ENCODE data around the gene NEK4.

The NEK4 gene

GRCh38 chr3:52671676-52672075 is 99.1 kb downstream of the NEK4 start:
- Mint-ChIP-seq H3K27me3 (no peaks in the 10 kb centered on the region), H3K36me3 (ENCODE audit: insufficient read depth) (peaks cover 42% of the 10 kb centered on the region), H3K27ac (ENCODE audit: low read depth) (peak overlapping the region; percentile 79), H3K4me3 (peak overlapping the region; percentile 10), H3K4me1 (peaks cover 42% of the 10 kb centered on the region), H3K9me3 (no peaks in the 10 kb centered on the region)
- DNase-seq (ENCODE audit: low spot score in 2 of 2) (no peak), ATAC-seq (replicated peaks; ENCODE audit: extremely low read depth, poor library complexity, severe bottlenecking) (no peak)

GRCh38 chr3:52670621-52671521 is 99.9 kb downstream of the NEK4 start:
- H3K9me3 Mint-ChIP-seq, result no peaks in the 10 kb centered on the region
- no peaks in the 10 kb centered on the region for H3K27me3 Mint-ChIP-seq
- H3K4me3 Mint-ChIP-seq, result peak overlapping the region; percentile 10
- peak; percentile 62 for ATAC-seq (replicated peaks; ENCODE audit: extremely low read depth, poor library complexity, severe bottlenecking)
- H3K4me1 Mint-ChIP-seq, result peaks cover 37% of the 10 kb centered on the region
- no peak for DNase-seq (ENCODE audit: low spot score in 2 of 2)
- H3K36me3 Mint-ChIP-seq (ENCODE audit: insufficient read depth), result peaks cover 42% of the 10 kb centered on the region
- H3K27ac Mint-ChIP-seq (ENCODE audit: low read depth), result peak overlapping the region; percentile 79

- no peaks in the 10 kb centered on the region for H3K9me3 Mint-ChIP-seq
- no peaks in the 10 kb centered on the region for H3K27me3 Mint-ChIP-seq
- DNase-seq (ENCODE audit: low spot score in 2 of 2), result no peak
- no peaks in the 10 kb centered on the region for H3K4me1 Mint-ChIP-seq
- peaks cover 78% of the 10 kb centered on the region for H3K36me3 Mint-ChIP-seq (ENCODE audit: insufficient read depth)
- H3K27ac Mint-ChIP-seq (ENCODE audit: low read depth), result no peak overlapping the region
- no peak overlapping the region for H3K4me3 Mint-ChIP-seq
- no peak for ATAC-seq (replicated peaks; ENCODE audit: extremely low read depth, poor library complexity, severe bottlenecking)
These were observed 107.6 kb downstream of the NEK4 start for GRCh38 chr3:52663098-52663497.

GRCh38 chr3:52660046-52660445 is 110.7 kb downstream of the NEK4 start:
- Mint-ChIP-seq H3K4me3 (no peak overlapping the region), H3K27ac (ENCODE audit: low read depth) (no peak overlapping the region), H3K36me3 (ENCODE audit: insufficient read depth) (peaks cover 74% of the 10 kb centered on the region), H3K9me3 (no peaks in the 10 kb centered on the region), H3K27me3 (no peaks in the 10 kb centered on the region), H3K4me1 (no peaks in the 10 kb centered on the region)
- DNase-seq (ENCODE audit: low spot score in 2 of 2), result no peak
- no peak for ATAC-seq (replicated peaks; ENCODE audit: extremely low read depth, poor library complexity, severe bottlenecking)
